GM23338 (cell line): ENCODE measurements around the gene TPM2.

Experiments used
- CTCF ChIP-seq, 2 experiments: fragments of 200-600 bp in 1 of 2; sonication (generic) in 1 of 2; conservative IDR thresholded peaks; 2 replicates each; pipeline versions ENCODE4 v1.5.1 to v1.6.1; 2016 to 2017; ENCODE audit warnings: antibody characterized with exemption in 2 of 2, low read depth in 2 of 2, mild to moderate bottlenecking in 2 of 2, moderate library complexity in 1 of 2
- EZH2phosphoT487 ChIP-seq: fragments of 200-600 bp; sonication (generic); IDR thresholded peaks from one replicate; pipeline ENCODE4 v1.8.1; 2018; ENCODE audit warnings: antibody characterized with exemption; ENCODE audit not compliant: unreplicated experiment
- JUNB ChIP-seq: IDR thresholded peaks from one replicate; pipeline ENCODE4 v1.6.1; 2016; ENCODE audit warnings: antibody characterized with exemption; ENCODE audit not compliant: unreplicated experiment
- REST ChIP-seq: IDR thresholded peaks from one replicate; pipeline ENCODE4 v1.6.1; 2018; ENCODE audit warnings: antibody characterized with exemption; ENCODE audit not compliant: unreplicated experiment

- TF ChIP-seq CTCF (conservative IDR thresholded peaks at IDR 0.05; ENCODE audit: low read depth in 2 of 2) (no peak), REST (no peak), JUNB (no peak), EZH2phosphoT487 (no peak)
These were observed 37.9 kb upstream of the TPM2 start for GRCh38 chr9:35727676-35728040.
